Smooth muscle cell (in vitro differentiated cells): ENCODE measurements around the gene DUSP2. TPM values are rescaled to one million over a fixed set of nuclear protein-coding genes. Genes with fewer than 3 reads are reported as not detected.
A peak's percentile ranks its signal among the peaks of the same experiment; 100 is the strongest.

Experiments
- DNase-seq: peaks from one replicate; lab custom pipeline; 2025; ENCODE audit not compliant: unreplicated experiment; lab: John Stamatoyannopoulos, UW
- H2AFZ ChIP-seq: fragments of 200-600 bp; sonication (generic); 2 replicates; pipeline ENCODE4 v1.6.0; 2016; ENCODE audit warnings: antibody characterized with exemption, low read depth, mild to moderate bottlenecking
- H3F3A ChIP-seq: fragments of 200-600 bp; sonication (generic); 2 replicates; pipeline ENCODE4 v1.6.0; 2017; ENCODE audit warnings: antibody characterized with exemption, low read depth
- H3K27ac ChIP-seq: fragments of 200-600 bp; sonication (generic); 2 replicates; pipeline ENCODE4 v1.5.1; 2016; ENCODE audit warnings: low read depth, mild to moderate bottlenecking
- H3K27me3 ChIP-seq: fragments of 200-600 bp; sonication (generic); 2 replicates; pipeline ENCODE4 v1.6.1; 2016; ENCODE audit warnings: low read depth, mild to moderate bottlenecking
- H3K36me3 ChIP-seq: fragments of 200-600 bp; sonication (generic); 2 replicates; pipeline ENCODE4 v1.5.1; 2016; ENCODE audit warnings: low read depth
- H3K4me1 ChIP-seq: fragments of 200-600 bp; sonication (generic); 2 replicates; pipeline ENCODE4 v1.5.1; 2016; ENCODE audit warnings: low read depth
- H3K4me2 ChIP-seq: fragments of 200-600 bp; sonication (generic); 2 replicates; pipeline ENCODE4 v1.6.0; 2016; ENCODE audit warnings: mild to moderate bottlenecking
- H3K4me3 ChIP-seq: fragments of 200-600 bp; sonication (generic); 2 replicates; pipeline ENCODE4 v1.5.1; 2016; ENCODE audit warnings: mild to moderate bottlenecking
- H3K79me2 ChIP-seq: fragments of 200-600 bp; sonication (generic); 2 replicates; pipeline ENCODE4 v1.6.0; 2016; ENCODE audit warnings: low read depth, mild to moderate bottlenecking
- H3K9ac ChIP-seq: fragments of 200-600 bp; sonication (generic); 2 replicates; pipeline ENCODE4 v1.6.0; 2016; ENCODE audit warnings: low read depth
- H3K9me3 ChIP-seq: fragments of 200-600 bp; sonication (generic); replicated peaks from 2 replicates; pipeline ENCODE4 v1.5.1; 2016; ENCODE audit warnings: low read depth
- H4K20me1 ChIP-seq: fragments of 200-600 bp; sonication (generic); 2 replicates; pipeline ENCODE4 v1.6.0; 2016; ENCODE audit warnings: low read depth
- CTCF ChIP-seq: fragments of 200-600 bp; sonication (generic); IDR thresholded peaks from 2 replicates; pipeline ENCODE4 v1.5.1; 2017; ENCODE audit warnings: borderline replicate concordance, mild to moderate bottlenecking, antibody characterized with exemption; ENCODE audit not compliant: insufficient read depth, poor library complexity, severe bottlenecking
- WGBS: methylation state at CpG from one replicate; pipeline ENCODE4 v1.1.7; 2016; ENCODE audit warnings: low lambda C conversion rate; 5-methylcytosine and 5-hydroxymethylcytosine counted together
- polyA plus RNA-seq: library from polyadenylated mRNA; unstranded; fragments of >200 nt; fragmentation: Nextera tagmentation; extraction: Ambion mirVana; gene quantifications from 2 replicates; pipeline ENCODE4 v1.2.1, GENCODE V29; 2016
- total RNA-seq: library from RNA; depleted of rRNA; stranded (reverse); fragments of >200 nt; gene quantifications from 2 replicates; pipeline ENCODE4 v1.2.3, GENCODE V29; 2014

DUSP2 gene
- total and polyA plus RNA-seq, 2 experiments from 2014 or later = 55.3 to 89.3 TPM

GRCh38 chr2:96116424-96116878 is 28.8 kb downstream of the DUSP2 start, which contains the start of gene ADRA2B:
Gene ADRA2B, minus strand, starts transcription at chr2:96116571. Its CDS starts 422 bp downstream, at chr2:96116149.
- no peak for DNase-seq
- Histone ChIP-seq H3K27ac (no peak within 1 kb of the TSS), H3K9me3 (no peaks in the 10 kb centered on the region), H3K79me2 (no peaks in the 10 kb centered on the region), H3K27me3 (peaks cover 64% of the 10 kb centered on the region), H3K9ac (no peak within 1 kb of the TSS), H2AFZ (peak within 1 kb of the TSS; percentile 84), H4K20me1 (no peaks in the 10 kb centered on the region), H3K4me1 (peaks cover 6% of the 10 kb centered on the region), H3F3A (no peaks in the 10 kb centered on the region), H3K4me2 (peak within 1 kb of the TSS; percentile 97), H3K36me3 (no peaks in the 10 kb centered on the region), H3K4me3 (peak within 1 kb of the TSS; percentile 65)
- 0% methylated on average over 2 of the region's 64 CpGs for WGBS
- TF ChIP-seq CTCF = no peak

- peak overlapping the region; percentile 84 for H2AFZ ChIP-seq
- H3K36me3 ChIP-seq = no peaks in the 10 kb centered on the region
- whole genome bisulfite sequencing = 55% methylated on average over 72 of the region's 77 CpGs
- H3K4me2 ChIP-seq = peak overlapping the region; percentile 97
- H3K9me3 ChIP-seq = no peaks in the 10 kb centered on the region
- DNase-seq = no peak
- peaks cover 64% of the 10 kb centered on the region for H3K27me3 ChIP-seq
- peak overlapping the region; percentile 65 for H3K4me3 ChIP-seq
- no peaks in the 10 kb centered on the region for H3K79me2 ChIP-seq
- no peak overlapping the region for H3K27ac ChIP-seq
- H3K4me1 ChIP-seq = peaks cover 6% of the 10 kb centered on the region
- no peaks in the 10 kb centered on the region for H3F3A ChIP-seq
- no peak for TF ChIP-seq CTCF
- no peak overlapping the region for H3K9ac ChIP-seq
- no peaks in the 10 kb centered on the region for H4K20me1 ChIP-seq
Observed at GRCh38 chr2:96115631-96116423, 29.4 kb downstream of the DUSP2 start.

- no peak overlapping the region for H3K27ac ChIP-seq
- no peaks in the 10 kb centered on the region for H4K20me1 ChIP-seq
- peaks cover 6% of the 10 kb centered on the region for H3K4me1 ChIP-seq
- 97% methylated on average over 24 of the region's 24 CpGs for WGBS
- H3K79me2 ChIP-seq = no peaks in the 10 kb centered on the region
- no peak for TF ChIP-seq CTCF
- no peak overlapping the region for H2AFZ ChIP-seq
- no peak overlapping the region for H3K4me3 ChIP-seq
- H3K9ac ChIP-seq = no peak overlapping the region
- H3K4me2 ChIP-seq = no peak overlapping the region
- H3K36me3 ChIP-seq = no peaks in the 10 kb centered on the region
- peaks cover 59% of the 10 kb centered on the region for H3K27me3 ChIP-seq
- no peak for DNase-seq
- no peaks in the 10 kb centered on the region for H3K9me3 ChIP-seq
- no peaks in the 10 kb centered on the region for H3F3A ChIP-seq
Observed at GRCh38 chr2:96114903-96115581, 30.2 kb downstream of the DUSP2 start.
